Naive thymus-derived CD4-positive, alpha-beta T cell (primary cell): ENCODE measurements around the gene PCDHGA12. TPM values are rescaled to one million over a fixed set of nuclear protein-coding genes. Genes with fewer than 3 reads are reported as not detected.
"Not testable (repeated sequence)": the region's sequence is repeated elsewhere in the genome, so short reads cannot be mapped to it uniquely, and the experiment has no call there.

Source experiments
- ATAC-seq: fragments of 150-1000 bp; cut with Tn5 transposase; 2 replicates; pipeline ENCODE4 v1.10.0; 2021; ENCODE audit warnings: mild to moderate bottlenecking, moderate library complexity
- CTCF ChIA-PET: fragments of 350-600 bp; sonication (Branson Sonifier 250); formaldehyde crosslinking; loops from one replicate; lab custom pipeline; 2021; ENCODE audit warnings: antibody characterized with exemption; lab: Charles Lee
- POLR2A ChIA-PET: fragments of 350-600 bp; sonication (Branson Sonifier 250); formaldehyde crosslinking; loops from one replicate; lab custom pipeline; 2021; ENCODE audit warnings: antibody characterized with exemption, inconsistent platforms; lab: Charles Lee
- DNase-seq, 9 donors: peaks; one replicate each; pipeline versions ENCODE4 v3.0.0 to v3.0.0-alpha.2; 2020 to 2022; ENCODE audit warnings: mixed read lengths in 1 of 9
- H3K27ac ChIP-seq: one replicate; pipeline ENCODE4 v1.7.0; 2013; ENCODE audit warnings: mild to moderate bottlenecking, low read depth, low read length, moderate library complexity
- H3K27me3 ChIP-seq, 2 donors: one replicate each; pipeline ENCODE4 v1.7.0; 2013; ENCODE audit warnings: low read length in 2 of 2, mild to moderate bottlenecking in 2 of 2, moderate library complexity in 2 of 2; ENCODE audit not compliant: control insufficient read depth in 2 of 2, insufficient read depth in 2 of 2
- H3K36me3 ChIP-seq, 3 experiments: 1 replicate in 2 of 3; 2 replicates in 1 of 3; pipeline ENCODE4 v1.7.0; 2013; ENCODE audit warnings: low read length in 3 of 3, mild to moderate bottlenecking in 3 of 3, moderate library complexity in 1 of 3; ENCODE audit not compliant: insufficient read depth in 3 of 3, control insufficient read depth in 2 of 3
- H3K4me1 ChIP-seq, 2 donors: one replicate each; pipeline ENCODE4 v1.7.0; 2013; ENCODE audit warnings: low read length in 2 of 2, mild to moderate bottlenecking in 2 of 2, moderate library complexity in 1 of 2; ENCODE audit not compliant: control insufficient read depth in 2 of 2, insufficient read depth in 2 of 2
- H3K4me3 ChIP-seq: 2 replicates; pipeline ENCODE4 v1.7.0; 2013; ENCODE audit warnings: mild to moderate bottlenecking, low read length
- H3K9me3 ChIP-seq, 3 experiments: 1 replicate in 2 of 3; 2 replicates in 1 of 3; pipeline ENCODE4 v1.7.0; 2013; ENCODE audit warnings: low read length in 3 of 3; ENCODE audit not compliant: control insufficient read depth in 2 of 3
- H3K27ac Mint-ChIP-seq, 9 donors: one replicate each; pipeline ENCODE4 v1.8.0; 2020 to 2022; ENCODE audit warnings: mixed read lengths in 9 of 9, mild to moderate bottlenecking in 8 of 9, moderate library complexity in 5 of 9, inconsistent platforms in 2 of 9
- H3K27me3 Mint-ChIP-seq, 5 donors: one replicate each; pipeline ENCODE4 v1.8.0; 2021 to 2022; ENCODE audit warnings: mixed read lengths in 5 of 5, mild to moderate bottlenecking in 1 of 5
- H3K36me3 Mint-ChIP-seq, 5 donors: one replicate each; pipeline ENCODE4 v1.8.0; 2020 to 2022; ENCODE audit warnings: mixed read lengths in 5 of 5, mild to moderate bottlenecking in 3 of 5, inconsistent platforms in 1 of 5
- H3K4me1 Mint-ChIP-seq, 7 donors: one replicate each; pipeline ENCODE4 v1.8.0; 2020 to 2022; ENCODE audit warnings: mixed read lengths in 7 of 7, mild to moderate bottlenecking in 3 of 7, inconsistent platforms in 1 of 7
- H3K4me3 Mint-ChIP-seq, 10 donors: one replicate each; pipeline ENCODE4 v1.8.0; 2020 to 2022; ENCODE audit warnings: mild to moderate bottlenecking in 10 of 10, mixed read lengths in 10 of 10, moderate library complexity in 6 of 10, inconsistent platforms in 2 of 10
- H3K9me3 Mint-ChIP-seq, 11 donors: one replicate each; pipeline ENCODE4 v1.8.0; 2020 to 2022; ENCODE audit warnings: mixed read lengths in 11 of 11, mild to moderate bottlenecking in 4 of 11, inconsistent platforms in 1 of 11, moderate library complexity in 1 of 11
- intact Hi-C, 2 donors: fragments of 100-400 bp; cut with micrococcal nuclease; formaldehyde crosslinking; loops; one replicate each; pipeline ENCODE4 v1.15.1; 2023
- polyA plus RNA-seq, 2 donors: library from polyadenylated mRNA; unstranded; fragments of 300-500 nt; fragmentation: Illumina TruSeq; gene quantifications; one replicate each; pipeline ENCODE4 v1.2.3, GENCODE V29; 2021
- total RNA-seq, 6 experiments: library from RNA in 5 of 6; stranded (reverse) in 5 of 6; gene quantifications; 1 replicate in 5 of 6; 2 replicates in 1 of 6; pipeline ENCODE4 v1.2.3 and lab custom pipeline; 2021 to 2026

Gene PCDHGA12
- total and polyA plus RNA-seq, 7 experiments from 2014 or later, result 0.32 TPM; not detected in 6

DNA sequence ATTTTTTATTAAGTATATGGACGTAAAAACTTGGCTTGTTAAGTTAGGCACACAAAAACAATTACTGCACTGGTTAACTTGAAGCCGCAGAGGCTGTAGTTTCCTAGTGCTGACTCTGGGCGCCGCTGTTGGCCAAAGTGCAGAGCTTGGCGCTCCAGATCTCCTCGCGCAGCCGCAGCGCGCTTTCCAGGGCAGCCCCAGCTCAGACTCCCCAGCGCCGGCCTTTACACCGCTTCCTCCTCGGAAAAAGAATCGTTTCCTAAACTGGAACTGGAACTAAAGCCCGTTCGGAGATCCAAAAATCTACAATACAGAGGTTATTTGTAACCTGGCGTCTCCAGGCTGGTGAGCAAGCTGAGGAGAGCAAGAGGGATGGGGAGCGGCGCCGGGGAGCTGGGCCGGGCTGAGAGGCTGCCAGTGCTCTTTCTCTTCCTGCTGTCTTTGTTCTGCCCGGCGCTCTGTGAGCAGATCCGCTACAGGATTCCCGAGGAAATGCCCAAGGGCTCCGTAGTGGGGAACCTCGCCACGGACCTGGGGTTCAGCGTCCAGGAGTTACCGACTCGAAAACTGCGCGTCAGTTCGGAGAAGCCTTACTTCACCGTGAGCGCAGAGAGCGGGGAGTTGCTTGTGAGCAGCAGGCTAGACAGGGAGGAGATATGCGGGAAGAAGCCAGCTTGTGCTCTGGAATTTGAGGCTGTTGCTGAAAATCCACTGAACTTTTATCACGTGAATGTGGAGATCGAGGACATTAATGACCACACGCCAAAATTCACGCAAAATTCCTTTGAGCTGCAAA lies 32.4 kb upstream of the PCDHGA12 start, which contains the start of gene PCDHGB5:
Gene PCDHGB5, plus strand, starts transcription at position 192 of the 796 bp plus-strand sequence. Its CDS starts 181 bp downstream, at position 373.
- Mint-ChIP-seq H3K27ac (peak within 1 kb of the TSS in 2 of 9 donors; percentile 43 to 83), H3K27me3 (peaks cover 45 to 83% (median 68%) of the 10 kb centered on the region in 5 donors), H3K4me3 (peak within 1 kb of the TSS; percentile 27 to 67 (median 44)), H3K9me3 (peaks cover 4 to 82% (median 38%) of the 10 kb centered on the region in 11 donors), H3K36me3 (peaks cover 4 to 27% (median 9%) of the 10 kb centered on the region in 5 donors)
- Histone ChIP-seq H3K9me3 (peaks cover 0 to 45% (median 0%) of the 10 kb centered on the region in 3 experiments), H3K27me3 (peaks cover 2 to 18% of the 10 kb centered on the region in 2 donors)
- POLR2A ChIA-PET, H3K4me1 ChIP-seq, H3K4me3 ChIP-seq, CTCF ChIA-PET, H3K27ac ChIP-seq, H3K4me1 Mint-ChIP-seq, intact Hi-C loops, H3K36me3 ChIP-seq: not testable (repeated sequence)
- ATAC-seq (peak; percentile 89), DNase-seq (peak in 4 of 9 donors; percentile 41 to 49 (median 42))

DNA sequence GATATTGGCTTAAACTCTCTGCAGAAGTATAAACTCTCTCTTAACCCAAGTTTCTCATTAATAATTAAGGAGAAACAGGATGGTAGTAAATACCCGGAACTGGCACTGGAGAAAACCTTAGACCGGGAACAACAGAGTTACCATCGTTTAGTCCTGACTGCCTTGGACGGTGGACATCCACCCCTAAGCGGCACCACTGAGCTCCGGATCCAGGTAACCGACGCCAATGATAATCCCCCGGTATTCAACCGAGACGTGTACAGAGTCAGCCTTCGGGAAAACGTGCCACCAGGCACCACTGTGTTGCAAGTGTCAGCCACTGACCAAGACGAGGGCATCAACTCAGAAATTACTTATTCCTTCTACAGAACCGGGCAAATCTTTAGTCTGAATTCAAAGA lies 31.7 kb upstream of the PCDHGA12 start:
- H3K36me3 Mint-ChIP-seq, result peaks cover 4 to 28% (median 9%) of the 10 kb centered on the region in 5 donors
- no peak for DNase-seq
- Histone ChIP-seq H3K4me3 (no peak overlapping the region), H3K9me3 (peaks cover 0 to 45% (median 0%) of the 10 kb centered on the region in 3 experiments), H3K27ac (no peak overlapping the region), H3K27me3 (peaks cover 2 to 18% of the 10 kb centered on the region in 2 donors), H3K36me3 (no peaks in the 10 kb centered on the region), H3K4me1 (no peaks in the 10 kb centered on the region)
- peaks cover 50 to 83% (median 70%) of the 10 kb centered on the region in 5 donors for H3K27me3 Mint-ChIP-seq
- peaks cover 0 to 6% (median 2%) of the 10 kb centered on the region in 7 donors for H3K4me1 Mint-ChIP-seq
- no peak for ATAC-seq
- intact Hi-C loops, result no loop called here
- H3K4me3 Mint-ChIP-seq, result peak overlapping the region in 3 of 10 donors; percentile 23 to 41 (median 33)
- H3K27ac Mint-ChIP-seq, result peak overlapping the region in 2 of 9 donors; percentile 43 to 83
- H3K9me3 Mint-ChIP-seq, result peaks cover 4 to 82% (median 38%) of the 10 kb centered on the region in 11 donors
- CTCF ChIA-PET, result no interaction called here
- POLR2A ChIA-PET, result no interaction called here

DNA sequence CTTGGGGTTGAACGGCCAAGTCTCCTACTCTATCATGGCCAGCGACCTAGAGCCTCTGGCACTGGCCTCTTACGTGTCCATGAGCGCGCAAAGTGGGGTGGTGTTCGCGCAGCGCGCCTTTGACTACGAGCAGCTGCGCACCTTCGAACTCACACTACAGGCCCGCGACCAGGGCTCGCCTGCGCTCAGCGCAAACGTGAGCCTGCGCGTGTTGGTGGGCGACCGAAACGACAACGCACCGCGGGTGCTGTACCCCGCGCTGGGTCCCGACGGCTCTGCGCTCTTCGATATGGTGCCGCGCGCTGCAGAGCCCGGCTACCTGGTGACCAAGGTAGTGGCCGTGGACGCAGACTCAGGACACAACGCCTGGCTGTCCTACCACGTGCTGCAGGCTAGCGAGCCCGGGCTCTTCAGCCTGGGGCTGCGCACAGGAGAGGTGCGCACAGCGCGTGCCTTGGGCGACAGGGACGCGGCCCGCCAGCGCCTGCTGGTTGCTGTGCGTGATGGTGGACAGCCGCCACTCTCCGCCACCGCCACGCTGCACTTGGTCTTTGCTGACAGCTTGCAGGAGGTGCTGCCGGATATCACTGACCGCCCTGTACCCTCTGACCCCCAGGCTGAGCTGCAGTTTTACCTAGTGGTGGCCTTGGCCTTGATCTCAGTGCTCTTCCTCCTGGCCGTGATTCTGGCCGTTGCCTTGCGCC lies 30.6 kb upstream of the PCDHGA12 start:
- DNase-seq (no peak), ATAC-seq (no peak)
- peaks cover 48 to 84% (median 70%) of the 10 kb centered on the region in 5 donors for H3K27me3 Mint-ChIP-seq
- Histone ChIP-seq H3K27ac (no peak overlapping the region), H3K4me1 (no peaks in the 10 kb centered on the region), H3K27me3 (peaks cover 2 to 18% of the 10 kb centered on the region in 2 donors), H3K9me3 (peaks cover 0 to 35% (median 0%) of the 10 kb centered on the region in 3 experiments), H3K36me3 (no peaks in the 10 kb centered on the region), H3K4me3 (no peak overlapping the region)
- peaks cover 4 to 82% (median 41%) of the 10 kb centered on the region in 11 donors for H3K9me3 Mint-ChIP-seq
- intact Hi-C loops, result no loop called here
- ChIA-PET CTCF (no interaction called here), POLR2A (no interaction called here)
- H3K36me3 Mint-ChIP-seq, result peaks cover 4 to 29% (median 9%) of the 10 kb centered on the region in 5 donors
- peaks cover 0 to 6% (median 2%) of the 10 kb centered on the region in 7 donors for H3K4me1 Mint-ChIP-seq
- H3K4me3 Mint-ChIP-seq, result peak overlapping the region in 5 of 10 donors; percentile 3 to 71 (median 23)
- H3K27ac Mint-ChIP-seq, result peak overlapping the region in 4 of 9 donors; percentile 10 to 74 (median 66)

DNA sequence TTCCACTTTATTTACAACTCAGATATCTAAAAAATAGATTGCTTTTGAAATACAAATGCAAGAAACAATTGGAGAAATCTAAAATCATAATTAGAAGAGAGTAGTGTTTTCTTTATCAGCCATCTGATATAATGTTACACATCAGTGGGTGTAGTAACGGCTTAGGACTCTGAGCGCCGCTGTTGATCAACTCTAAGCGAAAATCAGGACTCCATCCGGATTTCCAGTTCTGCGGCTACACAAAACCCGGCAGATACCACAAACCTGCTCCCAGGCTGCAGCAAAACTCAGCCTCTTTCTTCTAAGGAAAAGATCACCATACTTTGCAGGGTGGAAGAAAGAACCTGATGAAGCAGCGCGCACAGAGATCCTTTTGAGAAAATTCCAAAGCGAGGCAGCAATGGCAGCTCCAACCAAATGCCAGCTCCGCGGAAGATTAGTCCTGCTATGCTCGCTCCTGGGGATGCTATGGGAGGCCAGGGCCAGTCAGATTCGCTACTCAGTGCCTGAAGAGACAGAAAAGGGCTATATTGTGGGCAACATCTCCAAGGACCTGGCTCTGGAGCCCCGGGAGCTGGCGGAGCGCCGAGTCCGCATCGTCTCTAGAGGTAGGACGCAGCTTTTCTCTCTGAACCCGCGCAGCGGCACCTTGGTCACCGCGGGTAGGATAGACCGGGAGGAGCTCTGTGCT lies 27.6 kb upstream of the PCDHGA12 start, which contains the start of gene PCDHGA9:
Gene PCDHGA9, plus strand, starts transcription at position 226 of the 691 bp plus-strand sequence. Its CDS starts 175 bp downstream, at position 401.
- ChIA-PET CTCF (no interaction called here), POLR2A (no interaction called here)
- peaks cover 5 to 82% (median 41%) of the 10 kb centered on the region in 11 donors for H3K9me3 Mint-ChIP-seq
- H3K4me3 Mint-ChIP-seq, result peak within 1 kb of the TSS in 9 of 10 donors; percentile 28 to 76 (median 68)
- Histone ChIP-seq H3K4me3 (no peak within 1 kb of the TSS), H3K27me3 (peaks cover 7 to 26% of the 10 kb centered on the region in 2 donors), H3K27ac (no peak within 1 kb of the TSS), H3K4me1 (no peaks in the 10 kb centered on the region), H3K9me3 (peaks cover 0 to 34% (median 0%) of the 10 kb centered on the region in 3 experiments), H3K36me3 (no peaks in the 10 kb centered on the region)
- ATAC-seq (no peak), DNase-seq (no peak)
- H3K27me3 Mint-ChIP-seq, result peaks cover 50 to 82% (median 74%) of the 10 kb centered on the region in 5 donors
- peak within 1 kb of the TSS in 3 of 9 donors; percentile 8 to 49 (median 49) for H3K27ac Mint-ChIP-seq
- H3K36me3 Mint-ChIP-seq, result peaks cover 4 to 34% (median 9%) of the 10 kb centered on the region in 5 donors
- intact Hi-C loops, result no loop called here
- H3K4me1 Mint-ChIP-seq, result peaks cover 0 to 10% (median 4%) of the 10 kb centered on the region in 7 donors

DNA sequence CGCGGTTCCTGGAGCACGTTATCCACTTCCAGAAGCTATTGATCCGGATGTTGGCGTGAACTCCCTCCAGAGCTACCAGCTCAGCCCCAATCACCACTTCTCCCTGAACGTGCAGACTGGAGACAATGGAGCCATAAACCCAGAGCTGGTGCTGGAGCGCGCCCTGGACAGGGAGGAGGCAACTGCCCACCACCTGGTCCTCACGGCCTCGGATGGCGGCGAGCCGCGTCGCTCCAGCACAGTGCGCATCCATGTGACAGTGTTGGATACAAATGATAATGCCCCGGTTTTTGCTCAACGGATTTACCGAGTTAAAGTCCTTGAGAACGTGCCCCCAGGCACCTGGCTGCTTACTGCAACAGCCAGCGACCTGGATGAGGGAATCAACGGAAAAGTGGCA lies 26.9 kb upstream of the PCDHGA12 start:
- H3K27ac ChIP-seq, result no peak overlapping the region
- CTCF ChIA-PET, result no interaction called here
- DNase-seq (no peak), ATAC-seq (no peak)
- H3K36me3 ChIP-seq, result no peaks in the 10 kb centered on the region
- H3K4me1 ChIP-seq, result no peaks in the 10 kb centered on the region
- peak overlapping the region in 3 of 10 donors; percentile 29 to 69 (median 56) for H3K4me3 Mint-ChIP-seq
- peaks cover 7 to 88% (median 45%) of the 10 kb centered on the region in 11 donors for H3K9me3 Mint-ChIP-seq
- intact Hi-C loops, result no loop called here
- H3K4me1 Mint-ChIP-seq, result peaks cover 0 to 16% (median 5%) of the 10 kb centered on the region in 7 donors
- peaks cover 8 to 26% of the 10 kb centered on the region in 2 donors for H3K27me3 ChIP-seq
- H3K9me3 ChIP-seq, result peaks cover 0 to 39% (median 0%) of the 10 kb centered on the region in 3 experiments
- H3K36me3 Mint-ChIP-seq, result peaks cover 6 to 37% (median 9%) of the 10 kb centered on the region in 5 donors
- POLR2A ChIA-PET, result no interaction called here
- H3K27ac Mint-ChIP-seq, result peak overlapping the region in 2 of 9 donors; percentile 49
- H3K4me3 ChIP-seq, result no peak overlapping the region
- H3K27me3 Mint-ChIP-seq, result peaks cover 57 to 86% (median 81%) of the 10 kb centered on the region in 5 donors
